GM12878 (cell line): ENCODE data around the gene CNPPD1.

Experiments
- CHD2 ChIP-seq: IDR thresholded peaks from 2 replicates; pipeline ENCODE4 v1.6.1; 2011; ENCODE audit warnings: low read depth, low read length, improper control_type of control experiment, borderline replicate concordance
- FOS ChIP-seq: IDR thresholded peaks from 3 replicates; pipeline ENCODE4 v1.6.1; 2011; ENCODE audit warnings: borderline replicate concordance; ENCODE audit not compliant: insufficient read length; ENCODE audit errors: extremely low read depth
- MYC ChIP-seq: IDR thresholded peaks from 2 replicates; pipeline ENCODE4 v1.6.1; 2011; ENCODE audit warnings: mild to moderate bottlenecking, low read length, moderate library complexity, inconsistent platforms; ENCODE audit not compliant: insufficient read depth, insufficient replicate concordance, insufficient read length, severe bottlenecking
- SREBF1 ChIP-seq: IDR thresholded peaks from 2 replicates; pipeline ENCODE4 v1.6.1; 2012; ENCODE audit warnings: mild to moderate bottlenecking, low read length
- TF ChIP-seq, protein P1 (sequence below): IDR thresholded peaks from 2 replicates; pipeline ENCODE4 v1.6.1; 2012; ENCODE audit warnings: low read length, inconsistent platforms

DNA sequence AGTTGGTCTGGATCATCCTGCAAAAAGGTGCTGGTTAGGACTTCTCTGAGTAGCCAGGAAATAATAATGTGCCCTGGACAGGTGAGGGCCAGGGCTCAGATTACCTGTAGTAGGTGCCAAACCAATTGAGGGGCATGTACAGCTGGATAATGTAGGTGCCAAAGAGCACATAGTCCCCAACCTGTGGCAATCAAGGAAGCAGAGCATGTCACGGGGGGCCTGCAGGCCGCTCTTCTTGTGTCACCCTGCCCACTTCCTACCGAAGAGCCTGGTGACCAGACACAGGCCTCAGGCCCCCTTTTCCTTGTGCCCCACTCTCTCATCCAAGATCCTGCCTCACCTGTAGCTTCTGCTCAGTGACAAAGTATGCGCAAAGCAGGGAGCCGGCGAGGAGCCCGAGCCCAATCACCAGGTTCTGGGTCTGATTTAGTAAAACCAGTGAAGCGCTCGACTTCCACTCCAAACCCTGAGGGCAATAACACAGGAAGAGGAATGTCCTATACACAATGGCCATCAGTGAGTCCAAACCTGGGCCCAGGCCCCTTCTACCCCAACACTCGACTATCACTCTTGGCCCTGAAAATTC is 36.9 kb upstream of the CNPPD1 start:
- TF ChIP-seq SREBF1 (no peak), CHD2 (no peak), MYC (no peak), FOS (no peak)
- TF ChIP-seq, protein P1, sequence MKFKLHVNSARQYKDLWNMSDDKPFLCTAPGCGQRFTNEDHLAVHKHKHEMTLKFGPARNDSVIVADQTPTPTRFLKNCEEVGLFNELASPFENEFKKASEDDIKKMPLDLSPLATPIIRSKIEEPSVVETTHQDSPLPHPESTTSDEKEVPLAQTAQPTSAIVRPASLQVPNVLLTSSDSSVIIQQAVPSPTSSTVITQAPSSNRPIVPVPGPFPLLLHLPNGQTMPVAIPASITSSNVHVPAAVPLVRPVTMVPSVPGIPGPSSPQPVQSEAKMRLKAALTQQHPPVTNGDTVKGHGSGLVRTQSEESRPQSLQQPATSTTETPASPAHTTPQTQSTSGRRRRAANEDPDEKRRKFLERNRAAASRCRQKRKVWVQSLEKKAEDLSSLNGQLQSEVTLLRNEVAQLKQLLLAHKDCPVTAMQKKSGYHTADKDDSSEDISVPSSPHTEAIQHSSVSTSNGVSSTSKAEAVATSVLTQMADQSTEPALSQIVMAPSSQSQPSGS: no peak
